NCI-H1436 treated with DMSO at 0.1 percent for 48 hours (cell line): Measurements from ENCODE around the gene TENM4.
"Not testable (repeated sequence)": the region's sequence is repeated elsewhere in the genome, so short reads cannot be mapped to it uniquely, and the experiment has no call there.

Experiments
- DNase-seq: peaks from one replicate; lab custom pipeline; 2025; lab: John Stamatoyannopoulos, UW

Gene TENM4

DNA sequence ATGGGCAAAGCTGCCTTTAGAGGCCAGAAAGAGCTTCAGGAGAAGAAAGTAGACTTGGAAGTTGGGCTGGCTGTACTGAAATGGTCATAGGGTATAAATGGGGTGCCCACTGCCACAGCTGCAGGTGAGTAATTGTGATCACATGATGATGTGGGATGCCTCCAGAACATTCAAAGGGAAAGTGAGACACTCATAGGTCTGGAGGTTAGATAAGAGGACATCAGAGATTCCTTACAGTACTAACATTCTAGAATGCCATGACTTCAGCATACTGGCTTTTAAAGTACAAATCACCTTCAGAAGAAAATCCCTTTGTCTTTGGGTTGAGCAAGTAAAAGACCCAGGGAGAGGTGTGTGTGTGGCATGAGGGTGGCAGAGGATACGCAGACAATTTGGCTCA, 419.2 kb downstream of the TENM4 start:
- no peak for DNase-seq

- no peak for DNase-seq
Measured at GRCh38 chr11:79019975-79020374, 420.9 kb downstream of the TENM4 start.

GRCh38 chr11:79019277-79019676, 421.6 kb downstream of the TENM4 start:
- no peak for DNase-seq

DNA sequence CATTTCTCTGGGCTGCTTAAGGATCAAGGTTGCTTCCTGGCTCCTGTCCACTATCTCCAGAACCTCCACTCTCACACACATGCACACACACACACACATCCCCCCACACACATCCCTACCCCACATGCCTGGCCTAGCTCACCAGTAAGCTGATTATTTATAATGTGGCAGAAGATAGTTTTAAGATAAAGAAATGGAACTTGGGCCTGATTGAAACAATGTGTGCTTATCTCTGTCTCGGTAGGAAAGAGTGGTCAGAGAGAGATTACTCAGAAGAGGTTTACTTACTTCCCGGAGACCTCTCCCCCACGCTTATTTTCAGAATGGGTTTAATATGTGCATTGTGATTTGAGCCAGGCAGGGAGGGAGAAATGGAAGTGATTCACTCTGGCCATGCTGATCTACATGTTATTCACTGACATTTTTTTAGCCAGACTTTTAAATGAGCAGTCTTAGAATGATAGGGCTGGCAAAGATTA, 422.4 kb downstream of the TENM4 start:
- no peak for DNase-seq

GRCh38 chr11:79017811-79018210, 423.0 kb downstream of the TENM4 start:
- DNase-seq: no peak

- no peak for DNase-seq
Measured at GRCh38 chr11:79013509-79013908, 427.3 kb downstream of the TENM4 start.

GRCh38 chr11:79011357-79011756, 429.5 kb downstream of the TENM4 start:
- DNase-seq: no peak

- no peak for DNase-seq
Measured at GRCh38 chr11:79007771-79008402, 432.9 kb downstream of the TENM4 start.

- DNase-seq: no peak
Measured at GRCh38 chr11:79006854-79007253, 434.0 kb downstream of the TENM4 start.

- no peak for DNase-seq
Measured at GRCh38 chr11:78996007-78996406, 444.8 kb downstream of the TENM4 start.

DNA sequence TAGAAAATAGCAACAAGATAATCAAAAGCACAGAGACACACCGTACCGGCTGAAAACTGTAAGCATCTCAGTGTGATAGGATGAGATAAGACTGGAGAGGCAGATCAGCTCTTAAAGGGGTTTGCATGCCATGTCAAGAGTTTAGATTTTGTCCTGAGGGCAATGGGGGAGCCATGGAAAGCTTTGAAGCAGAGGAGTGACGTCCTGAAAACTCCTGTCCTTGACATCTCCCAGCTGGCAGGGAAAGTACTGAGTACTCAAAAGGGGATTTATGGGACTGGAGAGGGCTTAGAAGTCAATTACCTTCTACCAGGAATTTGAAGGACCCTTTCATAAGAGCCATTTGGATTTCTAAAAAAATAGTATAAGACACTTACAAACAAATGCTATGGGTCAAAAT, 445.7 kb downstream of the TENM4 start:
- no peak for DNase-seq

DNA sequence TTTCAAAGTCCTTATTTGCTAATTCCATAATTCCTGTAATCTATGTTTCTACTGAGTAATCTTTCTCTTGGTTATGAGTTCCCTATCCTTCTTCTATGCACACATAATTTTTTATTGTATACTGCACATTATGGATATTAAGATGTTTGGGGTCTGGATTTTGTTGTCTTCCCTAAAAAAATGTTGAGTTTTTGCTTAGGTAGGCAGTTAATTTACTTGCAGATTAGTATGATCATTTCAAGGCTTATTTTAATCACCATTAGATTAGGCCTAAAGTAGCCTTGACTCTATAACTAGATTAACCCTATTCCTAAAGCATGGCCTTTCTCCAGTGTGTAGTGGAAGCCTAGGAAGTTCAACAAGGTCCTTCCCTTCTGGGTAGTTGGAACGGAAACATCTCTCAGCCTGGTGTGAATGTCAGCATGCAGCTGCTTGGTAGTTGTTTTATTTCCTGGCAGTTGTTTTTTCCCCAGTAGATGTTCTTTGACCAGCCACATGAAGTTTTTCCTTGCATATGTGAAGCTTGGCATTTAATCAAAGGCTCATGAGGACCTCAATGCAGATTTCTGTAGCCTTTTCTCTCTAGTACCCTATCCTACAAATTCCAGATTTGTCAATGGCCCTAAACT, 446.9 kb downstream of the TENM4 start:
- no peak for DNase-seq

GRCh38 chr11:78991681-78992080, 449.1 kb downstream of the TENM4 start:
- no peak for DNase-seq

DNA sequence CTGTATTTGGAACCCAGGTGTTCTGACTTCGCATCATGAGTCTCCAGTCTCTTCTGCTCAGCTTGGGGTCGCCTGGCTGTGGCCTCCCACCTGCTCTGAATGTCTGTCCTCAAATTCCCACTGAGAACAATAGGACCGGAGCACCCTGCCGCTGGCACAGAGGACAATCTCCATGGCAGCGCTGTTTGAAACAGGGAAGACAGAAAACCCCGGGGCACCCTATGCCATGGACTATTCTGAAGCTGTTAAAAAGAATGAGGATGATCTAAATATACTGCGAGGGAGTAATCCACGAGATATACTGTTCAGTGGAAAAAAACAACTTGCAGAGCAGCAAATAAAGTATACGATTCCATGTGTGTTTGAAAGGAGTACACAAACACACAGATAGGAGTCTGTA, 450.6 kb downstream of the TENM4 start:
- no peak for DNase-seq

GRCh38 chr11:78987748-78988147, 453.1 kb downstream of the TENM4 start:
- DNase-seq: no peak

- DNase-seq: no peak
Measured at GRCh38 chr11:78986305-78986704, 454.5 kb downstream of the TENM4 start.

DNA sequence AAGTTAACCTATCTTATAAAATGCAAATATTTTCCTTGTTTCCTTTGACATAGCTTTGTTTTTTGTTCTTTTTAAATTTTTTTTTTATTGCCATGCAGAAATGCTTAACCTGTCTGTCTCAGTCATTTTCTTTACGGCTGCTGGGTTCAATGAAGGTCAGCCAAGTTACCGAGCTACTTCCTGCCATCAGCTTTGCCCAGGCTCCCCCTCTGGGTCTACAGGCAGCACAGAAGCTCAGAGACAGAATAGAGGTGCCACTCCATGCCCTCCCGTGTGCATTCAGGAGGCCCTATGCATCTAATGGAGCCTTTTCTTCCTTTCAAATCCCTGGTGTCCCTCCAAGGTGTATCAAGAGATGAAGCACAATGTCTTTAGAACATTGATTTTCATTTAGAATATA, 455.2 kb downstream of the TENM4 start:
- no peak for DNase-seq

GRCh38 chr11:78982473-78982872, 458.4 kb downstream of the TENM4 start:
- DNase-seq: no peak

GRCh38 chr11:78981153-78981552, 459.7 kb downstream of the TENM4 start:
- DNase-seq: no peak

DNA sequence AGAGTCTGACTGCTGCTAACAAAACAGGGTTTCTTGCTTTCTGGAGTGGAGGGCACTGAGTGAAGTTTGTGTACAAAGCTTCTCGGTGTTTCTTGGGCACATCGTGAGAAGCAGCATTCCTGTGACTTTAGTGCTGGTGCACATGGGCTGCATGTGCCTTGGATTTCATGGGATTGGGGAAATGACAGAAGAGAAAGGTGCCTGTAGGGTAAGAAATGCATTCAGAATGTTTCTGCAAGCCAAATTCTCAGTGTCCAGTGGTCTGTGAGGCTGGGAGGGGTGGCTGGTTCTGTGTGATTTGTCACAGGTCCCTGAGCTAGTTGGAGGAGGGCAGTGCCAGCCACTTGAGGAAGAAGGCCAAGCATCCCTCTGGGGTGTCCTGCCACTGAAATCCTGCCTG, 462.0 kb downstream of the TENM4 start:
- no peak for DNase-seq

DNA sequence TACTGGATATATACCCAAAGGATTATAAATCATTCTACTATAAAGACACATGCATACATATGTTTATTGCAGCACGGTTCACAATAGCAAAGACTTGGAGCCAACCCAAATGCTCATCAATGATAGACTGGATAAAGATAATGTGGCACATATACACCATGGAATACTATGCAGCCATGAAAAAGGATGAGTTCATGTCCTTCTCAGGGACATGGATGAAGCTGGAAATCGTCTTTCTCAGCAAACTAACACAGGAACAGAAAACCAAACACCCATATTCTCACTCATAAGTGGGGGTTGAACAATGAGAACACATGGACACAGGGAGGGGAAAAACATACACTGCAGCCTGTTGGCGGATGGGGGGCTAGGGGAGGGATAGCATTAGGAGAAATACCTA, 463.0 kb downstream of the TENM4 start:
- DNase-seq: not testable (repeated sequence)

- no peak for DNase-seq
Measured at GRCh38 chr11:78977009-78977408, 463.8 kb downstream of the TENM4 start.

- no peak for DNase-seq
Measured at GRCh38 chr11:78975081-78975480, 465.7 kb downstream of the TENM4 start.

GRCh38 chr11:78973876-78974275, 467.0 kb downstream of the TENM4 start:
- DNase-seq: no peak
